Prostate gland (tissue), 2 donors: ENCODE results near the gene MS4A6E. TPM values are rescaled to one million over a fixed set of nuclear protein-coding genes. Genes with fewer than 3 reads are reported as not detected.

Source experiments
- DNase-seq: peaks from one replicate; pipeline ENCODE4 v3.0.0-alpha.2; 2019; ENCODE audit warnings: low spot score
- H3K27ac ChIP-seq, 2 donors: fragments of 200-600 bp; sonication (generic); 2 replicates each; pipeline ENCODE4 v1.5.1; 2017 to 2019
- H3K27me3 ChIP-seq: fragments of 200-600 bp; sonication (generic); replicated peaks from 2 replicates; pipeline ENCODE4 v1.5.1; 2019; ENCODE audit not compliant: insufficient read depth
- H3K36me3 ChIP-seq, 2 donors: fragments of 200-600 bp; sonication (generic); 1 replicate in 1 of 2; 2 replicates in 1 of 2; pipeline versions ENCODE4 v1.5.1 to v1.8.1; 2017 to 2019
- H3K4me1 ChIP-seq: fragments of 200-600 bp; sonication (generic); replicated peaks from 2 replicates; pipeline ENCODE4 v1.5.1; 2019
- H3K4me3 ChIP-seq, 2 donors: fragments of 200-600 bp; sonication (generic); 2 replicates each; pipeline ENCODE4 v1.5.1; 2017 to 2019
- H3K9me3 ChIP-seq: fragments of 200-600 bp; sonication (generic); 2 replicates; pipeline ENCODE4 v1.5.1; 2017
- CTCF ChIP-seq, 4 experiments: fragments of 200-600 bp in 2 of 4; fragments of 450-650 bp in 2 of 4; sonication (generic) in 2 of 4; IDR thresholded peaks; 1 replicate in 3 of 4; 2 replicates in 1 of 4; pipeline ENCODE4 v1.5.1; 2016 to 2019; ENCODE audit warnings: antibody characterized with exemption in 4 of 4, mild to moderate bottlenecking in 2 of 4, moderate library complexity in 2 of 4
- POLR2A ChIP-seq: fragments of 450-650 bp; IDR thresholded peaks from one replicate; pipeline ENCODE4 v1.6.1; 2016; ENCODE audit warnings: antibody characterized with exemption, mild to moderate bottlenecking
- POLR2AphosphoS5 ChIP-seq: sonication (generic); formaldehyde crosslinking; IDR thresholded peaks from one replicate; pipeline ENCODE4 v1.6.1; 2017; ENCODE audit warnings: antibody characterized with exemption
- WGBS: methylation state at CpG from one replicate; pipeline ENCODE4 v1.1.5; 2018; 5-methylcytosine and 5-hydroxymethylcytosine counted together
- intact Hi-C: fragments of 100-400 bp; cut with DNase I; formaldehyde crosslinking; loops from one replicate; pipeline ENCODE4 v1.14.2; 2022
- total RNA-seq, 2 donors: library from RNA; depleted of rRNA; stranded (reverse); fragments of >200 nt; gene quantifications; one replicate each; pipeline ENCODE4 v1.1.0, GENCODE V29; 2016

The MS4A6E gene
- total RNA-seq, 2 donors from 2014 or later, result 1.4 TPM; not detected in 1

DNA sequence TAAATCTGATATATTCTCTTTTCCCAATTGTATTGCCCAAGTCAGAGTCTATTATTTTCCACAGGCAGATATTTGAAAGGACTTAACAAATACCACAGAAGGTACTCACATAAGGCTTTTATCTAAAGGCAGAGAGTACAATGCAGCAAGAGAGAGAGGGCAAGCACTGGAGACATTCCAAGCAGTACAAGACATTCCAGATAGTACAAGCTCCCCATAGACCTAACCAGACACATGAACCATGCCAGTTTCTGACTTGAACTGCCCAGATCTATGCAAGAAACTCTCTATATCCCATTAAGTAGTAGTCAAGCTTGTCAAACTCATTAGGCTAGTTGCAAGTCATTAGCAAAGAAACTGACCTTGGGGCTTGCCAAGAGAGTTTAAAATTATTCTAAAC is 11.2 kb upstream of the MS4A6E start:
- no peaks in the 10 kb centered on the region for H3K27me3 ChIP-seq
- TF ChIP-seq POLR2A (no peak), CTCF (IDR thresholded peaks at IDR 0.05) (no peak), POLR2AphosphoS5 (no peak)
- H3K27ac ChIP-seq, result no peak overlapping the region
- no peaks in the 10 kb centered on the region for H3K4me1 ChIP-seq
- no peaks in the 10 kb centered on the region for H3K9me3 ChIP-seq
- intact Hi-C loops, result no loop called here
- no peak for DNase-seq
- H3K36me3 ChIP-seq, result no peaks in the 10 kb centered on the region
- no peak overlapping the region for H3K4me3 ChIP-seq

GRCh38 chr11:60316317-60316716 is 10.7 kb upstream of the MS4A6E start:
- DNase-seq, result no peak
- intact Hi-C loops, result no loop called here

GRCh38 chr11:60318726-60319125 is 8.3 kb upstream of the MS4A6E start:
- H3K4me3 ChIP-seq, result no peak overlapping the region
- DNase-seq, result no peak
- no peaks in the 10 kb centered on the region for H3K36me3 ChIP-seq
- WGBS, result 83% methylated on average over 2 of the region's 2 CpGs
- TF ChIP-seq CTCF (IDR thresholded peaks at IDR 0.05), result no peak
- no peak for TF ChIP-seq POLR2A
- no peak for TF ChIP-seq POLR2AphosphoS5
- no peaks in the 10 kb centered on the region for H3K9me3 ChIP-seq
- intact Hi-C loops, result no loop called here
- H3K27ac ChIP-seq, result no peak overlapping the region
- H3K4me1 ChIP-seq, result no peaks in the 10 kb centered on the region
- H3K27me3 ChIP-seq, result no peaks in the 10 kb centered on the region

More at GRCh38 chr11:60316317-60316716, 10.7 kb upstream of the MS4A6E start:
- Histone ChIP-seq H3K4me1 (no peaks in the 10 kb centered on the region), H3K4me3 (no peak overlapping the region), H3K9me3 (no peaks in the 10 kb centered on the region), H3K27me3 (no peaks in the 10 kb centered on the region), H3K36me3 (no peaks in the 10 kb centered on the region), H3K27ac (no peak overlapping the region)
- 67% methylated on average over 2 of the region's 2 CpGs for WGBS
- TF ChIP-seq POLR2A, result no peak
- TF ChIP-seq POLR2AphosphoS5, result no peak
- no peak for TF ChIP-seq CTCF (IDR thresholded peaks at IDR 0.05)

GRCh38 chr11:60321051-60321450 is 6.0 kb upstream of the MS4A6E start:
- intact Hi-C loops, result no loop called here

More at GRCh38 chr11:60321051-60321450, 6.0 kb upstream of the MS4A6E start:
- no peaks in the 10 kb centered on the region for H3K9me3 ChIP-seq
- no peak for TF ChIP-seq CTCF (IDR thresholded peaks at IDR 0.05)
- TF ChIP-seq POLR2AphosphoS5, result no peak
- TF ChIP-seq POLR2A, result no peak
- H3K4me3 ChIP-seq, result no peak overlapping the region
- DNase-seq, result no peak
- H3K27ac ChIP-seq, result no peak overlapping the region
- no peaks in the 10 kb centered on the region for H3K4me1 ChIP-seq
- H3K27me3 ChIP-seq, result no peaks in the 10 kb centered on the region
- H3K36me3 ChIP-seq, result no peaks in the 10 kb centered on the region
